Measurements from ENCODE around the gene ZIC2. TPM values are rescaled to one million over a fixed set of nuclear protein-coding genes. Genes with fewer than 3 reads are reported as not detected.
A peak's percentile ranks its signal among the peaks of the same experiment; 100 is the strongest.
"Not testable (repeated sequence)": the region's sequence is repeated elsewhere in the genome, so short reads cannot be mapped to it uniquely, and the experiment has no call there.

ZIC2 gene
- 1.6 and 2.2 TPM in 2 replicates for total RNA-seq (2014; rRNA removed; shearing (Covaris generic))
- polyA plus RNA-seq (2015; cell fraction: cytosol; rRNA removed) = 15.3 and 19.5 TPM in 2 replicates
- 13.9 and 14.1 TPM in 2 replicates for polyA plus RNA-seq (2015; cell fraction: nucleus; rRNA removed)

- no peak for DNase-seq (ENCODE audit: low read depth, low spot score)
- in situ Hi-C loops (cut with HindIII; ENCODE audit: low pct_unique_long_range_greater_than_20kb, low sequenced_read_pairs) = no loop called here
Measured at GRCh38 chr13:99981735-99982035, at the start of gene ZIC2. Gene ZIC2, plus strand, starts transcription at chr13:99981784. Its CDS starts 281 bp downstream, at chr13:99982065.

- in situ Hi-C loops (cut with HindIII; ENCODE audit: low pct_unique_long_range_greater_than_20kb, low sequenced_read_pairs) = no loop called here
- no peak for DNase-seq (ENCODE audit: low read depth, low spot score)
Measured at GRCh38 chr13:99932912-99933311, 48.7 kb upstream of the ZIC2 start.

- in situ Hi-C loops (cut with HindIII; ENCODE audit: low pct_unique_long_range_greater_than_20kb, low sequenced_read_pairs) = no loop called here
- DNase-seq (ENCODE audit: low read depth, low spot score) = peak; percentile 55
Measured at GRCh38 chr13:99935772-99936171, 45.8 kb upstream of the ZIC2 start.

GRCh38 chr13:99938635-99939034 lies 42.9 kb upstream of the ZIC2 start:
- in situ Hi-C loops (cut with HindIII; ENCODE audit: low pct_unique_long_range_greater_than_20kb, low sequenced_read_pairs) = no loop called here
- no peak for DNase-seq (ENCODE audit: low read depth, low spot score)

- DNase-seq (ENCODE audit: low read depth, low spot score) = no peak
- in situ Hi-C loops (cut with HindIII; ENCODE audit: low pct_unique_long_range_greater_than_20kb, low sequenced_read_pairs) = no loop called here
Measured at GRCh38 chr13:99941086-99941485, 40.5 kb upstream of the ZIC2 start.

GRCh38 chr13:99941911-99942310 lies 39.7 kb upstream of the ZIC2 start:
- DNase-seq (ENCODE audit: low read depth, low spot score) = no peak
- in situ Hi-C loops (cut with HindIII; ENCODE audit: low pct_unique_long_range_greater_than_20kb, low sequenced_read_pairs) = no loop called here

- in situ Hi-C loops (cut with HindIII; ENCODE audit: low pct_unique_long_range_greater_than_20kb, low sequenced_read_pairs) = no loop called here
- no peak for DNase-seq (ENCODE audit: low read depth, low spot score)
Measured at GRCh38 chr13:99944102-99944501, 37.5 kb upstream of the ZIC2 start.

- no peak for DNase-seq (ENCODE audit: low read depth, low spot score)
- in situ Hi-C loops (cut with HindIII; ENCODE audit: low pct_unique_long_range_greater_than_20kb, low sequenced_read_pairs) = no loop called here
Measured at GRCh38 chr13:99944606-99945005, 37.0 kb upstream of the ZIC2 start.

GRCh38 chr13:99945515-99945914 lies 36.1 kb upstream of the ZIC2 start:
- DNase-seq (ENCODE audit: low read depth, low spot score); in situ Hi-C loops (cut with HindIII; ENCODE audit: low pct_unique_long_range_greater_than_20kb, low sequenced_read_pairs): not testable (repeated sequence)

GRCh38 chr13:99947666-99948065 lies 33.9 kb upstream of the ZIC2 start:
- DNase-seq (ENCODE audit: low read depth, low spot score) = no peak
- in situ Hi-C loops (cut with HindIII; ENCODE audit: low pct_unique_long_range_greater_than_20kb, low sequenced_read_pairs) = no loop called here

- in situ Hi-C loops (cut with HindIII; ENCODE audit: low pct_unique_long_range_greater_than_20kb, low sequenced_read_pairs) = no loop called here
- no peak for DNase-seq (ENCODE audit: low read depth, low spot score)
Measured at GRCh38 chr13:99948411-99948810, 33.2 kb upstream of the ZIC2 start.

GRCh38 chr13:99948907-99949678 lies 32.5 kb upstream of the ZIC2 start:
- in situ Hi-C loops (cut with HindIII; ENCODE audit: low pct_unique_long_range_greater_than_20kb, low sequenced_read_pairs) = no loop called here

GRCh38 chr13:99949679-99950413 lies 31.7 kb upstream of the ZIC2 start:
- in situ Hi-C loops (cut with HindIII; ENCODE audit: low pct_unique_long_range_greater_than_20kb, low sequenced_read_pairs) = no loop called here
- peak; percentile 19 for DNase-seq (ENCODE audit: low read depth, low spot score)

More at GRCh38 chr13:99948907-99949678, 32.5 kb upstream of the ZIC2 start:
- no peak for DNase-seq (ENCODE audit: low read depth, low spot score)

- in situ Hi-C loops (cut with HindIII; ENCODE audit: low pct_unique_long_range_greater_than_20kb, low sequenced_read_pairs) = not testable (repeated sequence)
Measured at GRCh38 chr13:99951666-99952065, 29.9 kb upstream of the ZIC2 start.

GRCh38 chr13:99953138-99953755 lies 28.3 kb upstream of the ZIC2 start:
- DNase-seq (ENCODE audit: low read depth, low spot score) = no peak

More at GRCh38 chr13:99951666-99952065, 29.9 kb upstream of the ZIC2 start:
- not testable (repeated sequence) for DNase-seq (ENCODE audit: low read depth, low spot score)

GRCh38 chr13:99955107-99955746 lies 26.4 kb upstream of the ZIC2 start:
- no peak for DNase-seq (ENCODE audit: low read depth, low spot score)
- in situ Hi-C loops (cut with HindIII; ENCODE audit: low pct_unique_long_range_greater_than_20kb, low sequenced_read_pairs) = no loop called here

More at GRCh38 chr13:99953138-99953755, 28.3 kb upstream of the ZIC2 start:
- in situ Hi-C loops (cut with HindIII; ENCODE audit: low pct_unique_long_range_greater_than_20kb, low sequenced_read_pairs) = no loop called here

- no peak for DNase-seq (ENCODE audit: low read depth, low spot score)
- in situ Hi-C loops (cut with HindIII; ENCODE audit: low pct_unique_long_range_greater_than_20kb, low sequenced_read_pairs) = no loop called here
Measured at GRCh38 chr13:99955747-99956472, 25.7 kb upstream of the ZIC2 start.
